HG03108 (cell line): ENCODE data around the gene CYRIA.

Source experiments
- ATAC-seq: cut with Tn5 transposase; IDR thresholded peaks from one replicate; pipeline ENCODE4 v1.9.1; 2021; ENCODE audit warnings: moderate library complexity; ENCODE audit not compliant: unreplicated experiment

CYRIA gene

GRCh38 chr2:16652296-16653082, 13.1 kb downstream of the CYRIA start:
- no peak for ATAC-seq

GRCh38 chr2:16650287-16651249, 15.1 kb downstream of the CYRIA start:
- no peak for ATAC-seq

GRCh38 chr2:16649353-16650286, 16.0 kb downstream of the CYRIA start:
- ATAC-seq: no peak

GRCh38 chr2:16647992-16648617, 17.5 kb downstream of the CYRIA start:
- ATAC-seq: no peak

GRCh38 chr2:16645775-16646559, 19.7 kb downstream of the CYRIA start:
- ATAC-seq: no peak

GRCh38 chr2:16645088-16645487, 20.5 kb downstream of the CYRIA start:
- ATAC-seq: no peak

GRCh38 chr2:16644221-16644925, 21.3 kb downstream of the CYRIA start:
- no peak for ATAC-seq

GRCh38 chr2:16643099-16643498, 22.5 kb downstream of the CYRIA start:
- no peak for ATAC-seq

- no peak for ATAC-seq
Measured at GRCh38 chr2:16642088-16642487, 23.5 kb downstream of the CYRIA start.

GRCh38 chr2:16641509-16641908, 24.1 kb downstream of the CYRIA start:
- no peak for ATAC-seq

GRCh38 chr2:16640867-16641266, 24.8 kb downstream of the CYRIA start:
- no peak for ATAC-seq

- no peak for ATAC-seq
Measured at GRCh38 chr2:16640001-16640700, 25.5 kb downstream of the CYRIA start.

- no peak for ATAC-seq
Measured at GRCh38 chr2:16639431-16639830, 26.2 kb downstream of the CYRIA start.

- ATAC-seq: no peak
Measured at GRCh38 chr2:16638946-16639345, 26.7 kb downstream of the CYRIA start.

- ATAC-seq: no peak
Measured at GRCh38 chr2:16637304-16637703, 28.3 kb downstream of the CYRIA start.

- ATAC-seq: no peak
Measured at GRCh38 chr2:16635791-16636699, 29.6 kb downstream of the CYRIA start.
